NCI-H1092 (cell line): ENCODE results near the gene COL21A1.
"Not testable (repeated sequence)": the region's sequence is repeated elsewhere in the genome, so short reads cannot be mapped to it uniquely, and the experiment has no call there.

Experiments used
- DNase-seq: peaks from one replicate; lab custom pipeline; 2025; lab: John Stamatoyannopoulos, UW

COL21A1 gene

DNA sequence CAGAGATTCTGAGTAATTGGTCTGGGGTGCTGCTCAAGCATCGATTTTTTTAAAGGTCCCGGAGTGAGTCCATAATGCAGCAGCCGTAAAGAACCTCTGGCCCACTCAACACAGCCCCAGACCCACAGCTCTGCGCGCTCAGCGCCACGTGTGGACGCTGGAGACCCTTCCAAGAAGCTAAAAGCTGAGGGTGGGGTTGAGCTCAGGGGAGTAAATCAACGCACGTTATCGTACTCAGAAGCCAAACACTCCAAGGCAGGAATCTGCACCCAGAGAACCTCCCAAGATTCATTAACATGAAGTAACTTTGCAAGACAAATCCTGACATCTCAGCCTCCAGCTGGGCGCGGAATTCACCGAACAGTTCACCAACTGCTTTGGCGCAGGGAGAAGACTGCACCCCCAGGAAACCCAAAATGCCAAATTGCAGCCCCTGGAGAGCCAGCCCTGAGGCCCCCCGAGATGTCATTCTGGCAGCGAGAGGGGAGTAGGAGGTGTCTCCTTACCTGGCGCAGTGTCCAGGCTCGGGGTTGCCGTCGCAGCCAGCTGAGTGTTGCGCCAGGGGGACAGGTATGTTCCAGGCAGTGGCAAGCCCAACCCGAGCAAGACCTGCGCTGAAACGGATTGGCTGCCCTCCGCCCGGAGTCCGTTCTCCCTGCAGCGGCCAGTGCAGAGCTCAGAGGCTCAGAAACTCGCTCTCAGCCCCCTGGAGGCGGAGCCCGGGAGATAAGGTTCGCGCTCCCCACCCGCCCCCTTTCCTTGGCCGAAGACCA lies at the start of gene COL21A1:
COL21A1 (minus strand) TSS at position 700 of the 773 bp plus-strand sequence. CDS start 64,962 bp downstream, outside the sequence.
- DNase-seq, result no peak

DNA sequence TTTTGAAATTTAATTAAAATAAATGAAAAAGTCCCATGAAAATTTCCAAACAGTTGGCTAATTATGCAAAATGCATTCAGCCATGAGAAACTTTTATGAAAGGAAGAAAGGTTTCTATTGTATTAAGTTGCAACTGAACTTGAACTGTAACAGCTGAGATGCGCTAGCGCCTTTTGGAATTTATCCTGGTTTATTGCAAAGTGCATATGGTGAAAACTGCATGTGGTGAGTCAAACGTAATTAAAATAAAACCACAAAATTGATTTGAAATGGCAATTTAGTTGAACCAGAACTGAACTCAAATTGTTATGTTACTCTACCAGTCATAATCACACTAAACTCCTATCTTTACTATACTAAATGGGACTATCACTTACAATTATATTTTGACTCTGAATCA lies 46.4 kb upstream of the COL21A1 start:
- DNase-seq, result no peak

DNA sequence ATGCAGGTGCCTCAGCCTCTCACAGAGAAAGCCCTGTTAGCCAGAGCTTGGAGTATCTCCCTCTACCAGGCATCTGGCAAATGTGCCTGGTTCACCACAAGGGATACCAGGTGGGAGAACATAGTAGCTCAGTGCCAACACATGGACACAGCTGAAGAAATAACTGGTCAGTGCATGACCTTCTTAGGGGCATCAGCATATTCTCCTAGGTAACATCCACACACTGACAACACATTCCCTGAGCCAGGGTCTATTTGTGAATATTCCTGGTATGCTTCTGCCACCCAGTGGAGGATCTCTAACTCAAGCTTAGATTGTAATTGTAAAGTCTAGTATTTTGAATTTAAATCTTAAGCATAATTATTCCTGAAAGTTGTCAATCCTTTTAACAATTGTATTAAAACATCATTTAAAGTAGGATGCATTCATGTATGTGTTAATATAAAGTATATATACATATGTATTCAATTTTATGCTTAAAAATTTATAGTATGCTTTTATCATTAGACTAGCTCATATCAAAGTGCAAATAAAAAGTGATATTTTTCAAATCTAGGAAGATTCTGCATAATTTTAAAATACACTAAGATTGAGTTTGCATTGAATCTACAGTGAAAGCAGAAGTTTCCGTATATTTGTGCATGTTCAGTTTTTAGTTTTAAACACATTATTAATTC lies 45.3 kb upstream of the COL21A1 start:
- DNase-seq, result peak; percentile 36

DNA sequence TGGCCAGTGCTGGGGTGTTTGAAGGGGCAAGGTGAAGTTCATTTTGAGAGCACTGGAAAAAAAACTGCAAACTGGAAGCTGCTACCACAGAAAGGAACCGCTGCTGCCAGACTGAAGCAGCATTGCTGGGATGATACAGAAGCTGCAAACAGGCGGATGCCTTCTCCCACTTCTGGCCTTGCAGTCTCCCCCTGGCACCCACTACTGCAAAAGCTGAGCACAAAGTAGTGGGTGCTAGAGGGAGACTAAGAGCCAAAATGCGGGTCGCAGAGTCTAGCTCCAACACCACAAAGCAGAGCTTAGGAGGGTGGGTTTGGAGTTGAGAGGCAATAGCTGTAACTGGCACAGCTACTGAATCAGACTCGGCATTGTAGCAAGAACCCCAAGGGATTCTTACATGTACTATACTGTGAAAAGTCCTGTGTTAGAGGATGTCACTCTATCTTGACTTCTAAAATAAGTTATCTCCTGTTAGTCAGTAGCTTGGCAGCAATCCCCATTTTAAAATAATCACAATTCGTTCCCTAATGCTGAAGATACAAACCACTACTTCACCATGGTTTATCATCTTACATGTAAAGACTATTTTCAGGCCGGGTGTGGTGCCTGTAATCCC lies 44.0 kb upstream of the COL21A1 start:
- DNase-seq, result no peak

DNA sequence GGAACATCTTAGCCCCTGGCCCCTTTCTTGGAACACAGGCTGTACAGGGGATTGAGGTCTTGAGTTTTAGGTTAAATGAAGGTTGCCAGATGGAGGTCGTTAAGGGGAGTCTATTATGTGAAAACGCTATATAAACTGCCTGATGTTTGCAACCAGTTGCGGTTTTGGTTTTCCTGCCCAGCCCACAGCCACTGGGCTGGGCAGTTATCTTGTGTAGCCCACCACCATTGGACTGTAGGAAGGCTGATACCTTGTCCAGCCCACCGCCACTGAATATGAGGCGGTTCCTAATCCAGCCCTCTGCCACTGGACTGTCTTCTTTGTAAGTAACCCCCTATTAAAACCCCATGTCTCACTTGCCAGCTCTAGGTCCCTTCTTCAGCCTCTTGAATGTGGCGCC lies 42.3 kb upstream of the COL21A1 start:
- DNase-seq, result no peak

DNA sequence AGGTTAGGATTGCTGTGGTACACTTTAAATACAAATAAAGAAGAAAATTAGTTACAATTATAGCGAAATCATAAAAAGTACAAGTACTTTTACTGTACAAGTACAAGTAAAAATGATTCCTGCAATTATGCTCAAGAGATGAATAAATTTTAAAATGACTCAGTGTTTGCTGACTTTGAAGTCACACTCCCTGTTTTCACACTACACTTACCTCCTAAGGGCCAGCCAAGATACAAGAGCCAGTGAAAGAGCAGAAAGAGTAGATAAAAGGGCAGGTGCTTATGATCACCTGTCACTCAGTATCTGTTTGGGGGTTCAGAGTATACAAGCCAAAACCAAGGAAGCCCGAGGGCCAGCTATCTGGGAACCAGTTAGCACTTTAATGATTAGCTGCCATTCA lies 41.0 kb upstream of the COL21A1 start:
- no peak for DNase-seq

DNA sequence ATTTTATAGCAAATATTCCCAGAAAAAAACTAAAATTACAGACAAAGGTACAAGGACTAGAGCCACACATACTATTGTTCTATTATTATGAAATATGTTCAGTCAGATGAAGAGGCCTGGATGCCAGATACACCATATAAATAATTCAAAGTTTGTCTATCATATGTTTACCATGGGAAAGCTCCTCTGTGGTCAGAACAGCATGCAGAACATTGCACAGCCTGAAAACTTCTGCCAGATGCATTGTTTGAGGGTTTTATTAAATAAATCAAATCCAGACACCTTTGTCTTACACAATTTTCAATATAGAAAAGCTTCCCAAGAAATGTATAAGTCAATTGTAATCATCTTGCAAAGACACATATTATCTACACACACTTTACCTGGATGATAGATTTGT lies 35.0 kb upstream of the COL21A1 start:
- DNase-seq, result no peak

DNA sequence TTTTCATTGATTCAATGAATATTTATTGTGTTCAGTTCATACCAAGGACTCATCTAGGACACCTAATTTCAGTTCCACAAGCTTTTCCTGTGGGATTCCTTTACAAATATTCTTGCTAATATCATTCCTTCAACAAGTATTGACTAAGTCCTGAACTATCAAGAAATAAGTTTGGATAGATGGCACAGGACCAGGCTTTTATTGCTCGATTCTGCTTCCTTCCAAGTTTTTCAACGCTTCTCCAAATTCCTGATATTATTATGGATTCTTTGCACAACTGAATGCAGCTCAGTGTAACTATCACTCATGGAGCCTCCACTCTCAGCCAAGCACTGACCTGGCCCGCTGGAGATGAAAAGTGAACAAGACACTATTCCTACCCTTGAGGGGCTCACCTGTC lies 32.7 kb upstream of the COL21A1 start:
- no peak for DNase-seq

DNA sequence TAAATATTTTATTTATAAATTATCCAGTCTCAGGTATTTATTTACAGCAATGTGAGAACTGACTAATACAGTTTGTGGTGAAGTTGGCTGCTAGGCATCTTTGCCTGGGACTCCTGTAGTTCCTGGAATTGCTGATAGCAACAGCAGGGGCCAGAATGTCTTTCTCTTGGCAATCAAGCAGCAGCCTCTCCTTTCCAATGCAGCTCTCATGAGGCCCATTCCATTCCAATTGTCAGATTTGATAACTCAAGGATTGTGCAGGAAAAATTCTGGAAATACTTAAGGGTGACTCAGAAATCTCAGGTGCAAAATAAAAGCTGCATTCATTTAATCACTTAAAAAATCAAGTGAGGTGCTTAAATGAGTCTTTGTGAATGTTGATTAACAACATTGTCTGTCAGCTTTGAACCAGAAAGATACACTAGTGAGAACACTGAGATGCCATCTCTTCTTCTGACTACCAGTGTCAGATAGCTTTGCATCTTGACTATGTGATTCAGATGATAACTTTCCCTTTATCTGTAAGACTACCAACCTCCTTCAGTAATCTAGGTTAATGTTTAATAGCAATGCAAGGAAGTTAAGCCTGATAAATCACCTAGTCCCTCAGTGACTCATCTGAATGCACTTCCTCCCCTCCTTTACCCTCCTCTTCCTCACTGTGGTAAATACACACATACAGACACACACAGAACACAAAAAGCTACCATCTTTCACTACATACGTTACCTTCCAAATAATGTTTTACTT lies 32.1 kb upstream of the COL21A1 start:
- no peak for DNase-seq

DNA sequence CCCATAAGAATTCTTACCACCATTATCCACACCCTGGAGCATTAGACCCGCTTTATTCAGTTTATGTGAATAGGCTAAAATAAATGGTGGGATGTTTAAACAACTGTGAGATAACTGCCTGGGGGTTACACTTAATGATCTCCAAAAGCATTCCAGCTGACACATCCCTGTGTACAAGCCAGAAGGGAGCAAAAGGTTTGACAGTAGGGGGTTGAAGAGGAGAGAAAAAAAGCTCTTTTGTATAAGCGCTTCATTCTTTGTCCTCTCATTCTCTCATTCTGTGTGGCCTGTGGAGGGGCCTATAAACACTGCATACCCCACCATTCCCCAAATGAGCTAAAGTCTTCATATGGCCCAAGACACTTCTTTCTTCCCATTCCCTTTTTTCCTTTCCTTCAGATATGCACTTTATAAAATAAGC lies 30.8 kb upstream of the COL21A1 start:
- DNase-seq, result no peak

DNA sequence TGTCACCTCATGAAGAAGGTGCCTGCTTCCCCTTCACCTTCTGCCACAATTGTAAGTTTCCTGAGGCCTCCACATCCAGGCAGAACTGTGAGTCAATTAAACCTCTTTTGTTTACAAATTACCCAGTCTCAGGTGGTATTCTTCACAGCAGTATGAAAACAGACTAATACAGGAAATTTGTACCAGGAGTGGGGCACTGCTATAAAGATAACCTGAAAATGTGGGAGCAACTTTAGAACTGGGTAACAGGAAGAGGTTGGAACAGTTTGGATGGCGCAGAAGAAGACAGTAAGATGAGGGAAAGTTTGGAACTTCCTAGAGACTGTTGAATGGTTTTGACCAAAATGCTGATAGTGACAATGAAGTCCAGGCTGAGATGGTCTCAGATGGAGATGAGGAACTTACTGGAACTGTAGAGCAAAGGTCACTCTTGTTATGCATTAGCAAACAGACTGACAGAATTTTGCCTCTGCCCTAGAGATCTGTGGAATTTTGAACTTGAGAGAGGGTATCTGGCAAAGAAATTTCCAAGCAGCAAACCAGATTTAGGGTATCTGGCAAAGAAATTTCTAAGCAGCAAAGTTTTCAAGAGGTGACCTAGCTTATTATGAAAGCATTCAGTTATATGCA lies 23.5 kb upstream of the COL21A1 start:
- no peak for DNase-seq

DNA sequence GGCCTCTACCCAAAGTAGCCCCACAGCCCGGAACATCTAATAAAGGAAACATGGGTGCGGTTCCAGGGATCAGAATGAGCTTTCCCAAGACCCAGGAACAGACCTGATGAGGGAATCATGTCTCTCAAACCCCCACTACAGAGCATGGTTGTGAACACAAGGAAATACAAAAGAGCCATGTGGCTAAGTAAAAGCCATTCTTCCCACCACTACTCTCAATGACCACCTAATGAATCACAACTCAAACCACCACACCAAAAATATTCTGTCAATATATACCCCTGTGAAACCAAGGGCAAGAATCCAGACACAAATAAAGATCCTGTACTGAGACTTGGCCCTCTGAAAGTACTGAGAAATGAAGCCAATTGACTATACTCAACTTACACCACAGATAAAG lies 20.9 kb upstream of the COL21A1 start:
- no peak for DNase-seq

DNA sequence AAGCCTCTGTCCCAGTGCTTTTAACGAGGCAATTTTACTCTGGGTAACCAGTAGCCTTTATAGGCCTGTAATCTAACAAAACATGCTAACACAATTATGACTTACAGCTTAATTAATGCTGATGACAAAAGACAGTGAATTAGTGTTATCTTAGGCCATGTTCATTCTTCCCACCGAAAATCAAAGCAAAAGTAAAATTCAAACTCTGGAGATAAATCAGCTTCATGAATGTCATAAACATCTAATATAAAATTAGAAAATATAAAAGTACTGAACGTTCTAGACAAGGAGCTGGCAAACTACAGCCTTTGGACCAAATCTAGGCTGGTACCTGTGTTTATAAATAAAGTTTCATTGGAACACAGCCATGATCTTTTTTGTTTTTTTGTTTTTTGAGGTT lies 18.6 kb upstream of the COL21A1 start:
- no peak for DNase-seq

DNA sequence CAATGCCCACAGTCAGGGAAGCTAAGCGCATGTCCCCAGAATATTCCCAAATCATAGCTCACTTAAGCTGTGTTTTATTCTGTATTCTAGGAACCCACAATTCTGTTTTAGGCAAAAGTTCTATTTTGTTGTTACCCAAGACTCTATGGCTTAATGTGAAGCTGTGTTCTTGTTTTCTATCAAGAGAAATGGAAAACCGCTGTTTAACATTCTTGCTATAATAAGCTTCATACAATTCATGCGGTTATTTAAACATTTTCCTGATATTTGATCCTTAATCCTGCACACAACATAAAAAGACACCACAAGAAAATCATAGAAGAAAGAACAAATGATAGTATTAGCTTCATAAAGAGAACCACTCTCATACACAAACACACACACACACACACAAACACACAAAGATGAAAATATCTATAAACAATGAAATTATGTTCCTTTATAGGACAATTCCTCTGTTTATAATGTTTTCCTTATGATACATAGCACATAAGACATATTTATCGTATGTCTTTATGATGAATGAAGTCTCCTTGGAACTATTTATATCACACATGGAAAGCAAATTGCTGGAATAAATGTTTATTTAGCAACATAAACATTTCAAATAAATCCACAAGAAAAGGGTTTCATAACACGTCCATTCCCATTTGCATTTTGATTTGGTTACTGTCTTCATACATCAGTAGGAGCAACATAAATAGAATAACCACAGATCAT lies 16.4 kb upstream of the COL21A1 start:
- no peak for DNase-seq

DNA sequence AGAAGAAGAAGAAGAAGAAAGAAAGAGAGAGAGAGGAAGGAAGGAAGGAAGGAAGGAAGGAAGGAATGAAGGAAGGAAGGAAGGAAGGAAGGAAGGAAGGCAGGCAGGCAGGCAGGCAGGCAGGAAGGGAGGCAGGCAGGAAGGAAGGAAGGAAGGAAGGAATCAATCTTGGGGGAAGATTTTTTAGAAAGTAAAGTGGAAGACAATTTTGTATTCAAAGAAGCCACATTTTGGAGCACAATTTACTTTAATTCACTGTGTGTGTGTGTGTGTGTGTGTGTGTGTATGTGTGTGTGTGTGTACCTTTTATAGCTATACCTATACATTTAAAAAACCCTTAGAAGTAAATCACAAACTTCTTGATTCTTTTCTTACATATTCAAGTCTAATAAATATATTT lies 13.2 kb upstream of the COL21A1 start:
- not testable (repeated sequence) for DNase-seq

DNA sequence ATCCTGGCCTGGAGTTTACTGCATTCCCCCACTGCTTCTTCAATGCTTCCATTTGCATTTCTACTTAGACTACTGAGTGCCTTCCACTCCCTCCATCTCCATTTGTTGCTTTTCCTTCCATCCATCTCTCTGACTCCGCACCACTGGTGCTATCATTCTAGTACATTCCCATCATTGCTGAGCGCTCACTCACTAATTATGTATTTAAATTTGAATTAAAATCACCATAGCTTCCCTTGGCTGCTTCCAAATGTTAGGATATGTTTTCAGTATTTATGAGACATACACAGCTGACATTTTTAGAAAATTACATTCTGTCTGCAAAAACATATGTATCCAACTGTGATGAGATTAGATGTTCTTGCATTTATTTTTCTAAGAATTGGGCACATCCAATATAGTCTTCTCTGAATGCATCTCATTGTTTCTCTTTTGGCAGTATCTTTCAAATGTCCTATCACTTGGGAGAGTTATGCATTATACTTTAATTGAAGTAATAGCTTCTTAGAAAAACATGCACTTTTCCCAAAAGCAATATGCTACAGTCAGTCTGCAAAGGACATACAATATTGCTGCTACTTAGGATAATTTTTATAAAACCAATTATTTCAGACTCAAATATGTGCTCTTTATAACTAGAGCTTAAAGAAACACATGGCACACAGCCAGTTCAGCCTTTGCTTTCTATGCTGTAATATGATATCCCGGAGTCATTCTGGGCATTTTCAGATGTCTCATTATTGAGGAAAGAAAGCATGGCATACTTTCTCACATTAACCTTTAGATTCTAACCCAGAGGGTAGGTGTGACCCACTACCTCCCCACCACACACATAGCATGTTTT lies 12.1 kb upstream of the COL21A1 start:
- DNase-seq, result peak; percentile 7

DNA sequence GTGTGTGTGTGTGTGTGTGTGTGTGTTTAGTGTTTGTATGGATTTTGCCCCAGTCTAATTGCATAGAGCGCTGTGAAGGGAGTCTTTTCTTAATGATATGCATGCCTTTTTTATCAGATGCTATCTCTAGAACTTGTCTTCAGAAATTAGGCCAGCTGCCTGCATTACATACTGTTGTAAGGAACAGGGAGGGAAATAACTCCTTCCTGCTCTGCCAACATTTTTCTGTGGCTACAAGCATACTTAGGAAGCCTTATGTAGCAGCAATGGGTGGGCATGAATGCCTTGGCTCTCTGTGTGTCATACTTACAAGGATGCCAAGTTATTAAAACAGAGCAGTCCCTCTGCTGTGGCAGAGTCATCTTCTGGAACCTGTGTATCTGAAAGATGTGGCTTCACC lies 8.0 kb upstream of the COL21A1 start:
- no peak for DNase-seq

DNA sequence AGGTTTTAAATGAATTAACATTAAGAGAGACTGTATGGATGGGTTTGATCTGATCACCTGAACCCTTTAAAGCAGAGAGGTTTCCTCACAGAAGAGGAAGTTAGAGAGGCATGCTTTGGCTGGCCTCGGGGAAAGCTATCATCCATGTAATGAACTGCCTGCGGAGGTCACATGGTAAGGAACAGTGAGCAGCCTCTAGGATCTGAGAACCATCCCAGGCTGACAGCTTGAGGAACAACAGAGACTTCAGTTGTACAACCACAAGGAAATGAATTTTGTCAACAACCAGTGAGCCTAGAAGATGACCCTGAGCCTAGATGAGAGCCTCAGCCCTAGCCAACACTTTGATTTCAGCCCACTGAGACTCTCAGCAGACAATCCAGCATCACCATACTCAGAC lies 2.9 kb upstream of the COL21A1 start:
- DNase-seq, result no peak

DNA sequence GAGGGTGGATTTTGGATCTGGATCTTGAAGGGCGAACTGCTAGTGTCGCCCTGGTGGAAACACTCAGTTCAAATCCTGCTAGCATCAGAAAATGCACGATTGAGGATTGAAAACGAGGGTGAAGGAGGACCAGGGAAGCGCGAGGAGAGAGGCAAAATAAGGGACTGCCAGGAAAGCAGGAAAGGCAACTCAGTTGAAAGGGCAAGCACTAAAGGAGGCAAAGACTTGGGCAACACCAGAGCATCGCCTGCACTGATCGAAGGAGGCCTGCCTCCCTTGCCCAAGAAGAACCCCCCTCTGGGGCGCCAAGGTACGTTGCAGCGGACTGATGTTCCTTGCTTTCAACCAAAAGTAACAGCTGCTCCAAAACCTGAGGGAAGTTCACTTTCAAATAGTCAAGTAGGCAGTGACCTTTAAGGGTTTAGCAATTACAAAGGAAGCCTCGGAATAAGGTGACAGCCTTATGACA lies 308 bp upstream of the COL21A1 start:
- DNase-seq, result no peak

DNA sequence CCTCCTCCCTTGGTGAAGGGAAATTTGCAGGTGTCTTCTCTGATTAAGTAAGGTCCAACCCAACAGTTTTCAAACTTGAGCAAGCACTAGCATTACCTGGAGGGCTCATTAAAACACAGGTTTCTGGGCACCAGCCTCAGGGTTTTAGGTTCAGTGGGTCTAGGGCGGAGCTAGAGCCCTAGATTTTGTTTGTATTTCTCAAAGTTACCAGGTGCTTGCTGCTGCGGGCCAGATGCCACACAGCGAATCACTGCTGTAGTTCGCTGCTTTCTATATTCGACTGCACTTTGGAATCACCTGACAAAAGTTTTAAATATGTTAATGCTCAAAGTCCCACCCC lies 869 bp downstream of the COL21A1 start:
- DNase-seq, result no peak
